ENCODE data around the gene RAB10. TPM values are rescaled to one million over a fixed set of nuclear protein-coding genes. Genes with fewer than 3 reads are reported as not detected.
A peak's percentile ranks its signal among the peaks of the same experiment; 100 is the strongest.

RAB10 gene
- total and polyA plus RNA-seq, 9 of the 15 experiments (the other 6 are each of a cell fraction or from before 2014, with no cell fraction given) = 25.1 to 214 (median 157) TPM

- no peak; the same call in 1 of the 2 replicates for TF ChIP-seq ZBTB40 (IDR thresholded peaks at IDR 0.05)
- no peak for TF ChIP-seq ZBTB40 (CRISPR knock-in tag; IDR thresholded peaks at IDR 0.05)
- no peak for TF ChIP-seq ZNF324 (CRISPR knock-in tag; IDR thresholded peaks at IDR 0.05)
- TF ChIP-seq ELF4 (CRISPR knock-in tag; IDR thresholded peaks at IDR 0.05) = peak; percentile 65; the same call in 1 of the 2 replicates
- 0 out of 2 replicates have a peak, but pooled peaks have one; percentile 49 for TF ChIP-seq ZNF212 (CRISPR knock-in tag; IDR thresholded peaks at IDR 0.05)
- TF ChIP-seq, protein P1, sequence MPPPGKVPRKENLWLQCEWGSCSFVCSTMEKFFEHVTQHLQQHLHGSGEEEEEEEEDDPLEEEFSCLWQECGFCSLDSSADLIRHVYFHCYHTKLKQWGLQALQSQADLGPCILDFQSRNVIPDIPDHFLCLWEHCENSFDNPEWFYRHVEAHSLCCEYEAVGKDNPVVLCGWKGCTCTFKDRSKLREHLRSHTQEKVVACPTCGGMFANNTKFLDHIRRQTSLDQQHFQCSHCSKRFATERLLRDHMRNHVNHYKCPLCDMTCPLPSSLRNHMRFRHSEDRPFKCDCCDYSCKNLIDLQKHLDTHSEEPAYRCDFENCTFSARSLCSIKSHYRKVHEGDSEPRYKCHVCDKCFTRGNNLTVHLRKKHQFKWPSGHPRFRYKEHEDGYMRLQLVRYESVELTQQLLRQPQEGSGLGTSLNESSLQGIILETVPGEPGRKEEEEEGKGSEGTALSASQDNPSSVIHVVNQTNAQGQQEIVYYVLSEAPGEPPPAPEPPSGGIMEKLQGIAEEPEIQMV (tag; conservative IDR thresholded peaks at IDR 0.05; ENCODE audit: low read depth) = no peak
- no peak for TF ChIP-seq ZNF146 (CRISPR knock-in tag; IDR thresholded peaks at IDR 0.05; ENCODE audit: unreplicated experiment)
- TF ChIP-seq CTCFL (IDR thresholded peaks at IDR 0.05; ENCODE audit: borderline replicate concordance, insufficient read depth, low read depth, low read length, poor library complexity, severe bottlenecking) = no peak
- no peak for TF ChIP-seq ZNF778 (CRISPR knock-in tag; IDR thresholded peaks at IDR 0.05)
- TF ChIP-seq EP400 (IDR thresholded peaks at IDR 0.05) = peak; percentile 89; the same call in 1 of the 2 replicates
- no peak for TF ChIP-seq CEBPB (tag; IDR thresholded peaks at IDR 0.05)
- TF ChIP-seq MCM5 (IDR thresholded peaks at IDR 0.05; ENCODE audit: low read depth) = no peak
- no peak for TF ChIP-seq RBM25 (IDR thresholded peaks at IDR 0.05; ENCODE audit: low read depth, low read length, severe bottlenecking)
- no peak for TF ChIP-seq ADNP (tag; IDR thresholded peaks at IDR 0.05)
- TF ChIP-seq PML (IDR thresholded peaks at IDR 0.05; ENCODE audit: low read length) = peak; percentile 76; the same call in 1 of the 2 replicates
Observed at GRCh38 chr2:26033818-26034636, at the start of gene RAB10 (continued).
